ENCODE results near the gene STMN3. TPM values are rescaled to one million over a fixed set of nuclear protein-coding genes. Genes with fewer than 3 reads are reported as not detected.
A peak's percentile ranks its signal among the peaks of the same experiment; 100 is the strongest.

Gene STMN3
- total RNA-seq, 2 donors from 2014 or later: 0.88 to 3.2 TPM

DNA sequence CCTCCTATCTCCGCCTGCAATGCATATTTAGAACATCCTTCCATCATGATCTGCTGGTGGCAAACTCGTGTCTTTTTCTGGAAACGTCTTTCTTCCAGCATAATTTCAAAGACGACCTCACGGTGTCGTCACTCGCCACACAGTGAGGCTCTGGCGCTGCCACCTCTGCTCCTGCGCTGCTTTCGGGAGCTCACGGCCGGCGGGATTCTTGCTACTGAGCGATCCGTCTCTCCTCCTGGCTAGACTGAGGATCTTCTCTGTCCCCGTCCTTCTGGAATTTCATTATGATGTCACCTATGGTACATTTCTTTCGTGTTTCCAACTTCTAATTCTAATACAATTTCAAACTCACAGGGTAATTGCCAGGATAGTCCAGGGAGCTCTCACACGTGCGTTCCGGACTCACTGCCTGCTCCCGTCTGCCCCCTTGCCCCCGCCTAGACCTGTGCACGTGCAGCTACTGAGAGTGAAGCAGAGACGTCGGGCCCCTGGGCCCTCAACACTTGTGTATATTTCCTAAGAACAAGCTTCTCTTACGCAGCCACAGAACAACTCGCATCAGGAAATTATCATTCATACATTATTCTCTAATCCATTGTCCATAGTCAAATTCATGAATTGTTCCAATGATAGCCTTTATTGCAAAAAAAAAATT is 53.7 kb downstream of the STMN3 start:
- peaks cover 6 to 8% of the 10 kb centered on the region in 2 donors for H3K4me1 Mint-ChIP-seq (ENCODE audit: low read depth in 2 of 2)
- ATAC-seq (no peak), DNase-seq (ENCODE audit: low spot score) (no peak)
- no peaks in the 10 kb centered on the region for H3K9me3 Mint-ChIP-seq
- peaks cover 15% of the 10 kb centered on the region for H3K36me3 Mint-ChIP-seq
- no peaks in the 10 kb centered on the region for H3K27me3 Mint-ChIP-seq
- no peak overlapping the region for H3K4me3 Mint-ChIP-seq
- no peak overlapping the region for H3K27ac Mint-ChIP-seq

GRCh38 chr20:63598479-63599395 is 54.5 kb downstream of the STMN3 start:
- peaks cover 15% of the 10 kb centered on the region for H3K36me3 Mint-ChIP-seq
- ATAC-seq: no peak

GRCh38 chr20:63597651-63598478 is 55.4 kb downstream of the STMN3 start:
- DNase-seq (ENCODE audit: low spot score) (no peak), ATAC-seq (no peak)
- no peaks in the 10 kb centered on the region for H3K27me3 Mint-ChIP-seq
- H3K27ac Mint-ChIP-seq: no peak overlapping the region
- no peaks in the 10 kb centered on the region for H3K9me3 Mint-ChIP-seq
- H3K4me3 Mint-ChIP-seq: no peak overlapping the region
- peaks cover 2 to 6% of the 10 kb centered on the region in 2 donors for H3K4me1 Mint-ChIP-seq (ENCODE audit: low read depth in 2 of 2)
- H3K36me3 Mint-ChIP-seq: peaks cover 11% of the 10 kb centered on the region

More at GRCh38 chr20:63598479-63599395, 54.5 kb downstream of the STMN3 start:
- no peak overlapping the region for H3K4me3 Mint-ChIP-seq
- H3K9me3 Mint-ChIP-seq: no peaks in the 10 kb centered on the region
- no peak overlapping the region for H3K27ac Mint-ChIP-seq
- peaks cover 6 to 8% of the 10 kb centered on the region in 2 donors for H3K4me1 Mint-ChIP-seq (ENCODE audit: low read depth in 2 of 2)
- no peak for DNase-seq (ENCODE audit: low spot score)
- no peaks in the 10 kb centered on the region for H3K27me3 Mint-ChIP-seq

DNA sequence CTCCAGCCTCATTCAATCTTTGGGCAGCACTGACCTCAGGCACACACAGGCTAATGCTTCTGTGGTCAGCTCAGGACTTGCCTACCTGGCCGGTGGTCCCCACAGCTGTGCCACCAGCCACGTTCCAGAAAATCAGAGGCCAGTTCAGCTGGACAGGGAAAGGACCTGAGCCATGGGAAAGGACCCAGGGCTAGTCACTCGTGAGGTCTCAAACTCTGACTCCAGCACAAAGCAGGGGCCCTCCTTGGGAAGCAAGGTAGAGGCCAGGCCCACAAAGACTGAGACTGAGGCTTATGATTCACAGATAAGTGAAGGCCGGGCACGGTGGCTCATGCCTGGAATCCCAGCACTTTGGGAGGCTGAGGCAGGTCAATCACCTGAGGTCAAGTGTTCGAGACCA is 56.8 kb downstream of the STMN3 start:
- Mint-ChIP-seq H3K27ac (no peak overlapping the region), H3K9me3 (no peaks in the 10 kb centered on the region), H3K27me3 (no peaks in the 10 kb centered on the region), H3K36me3 (peaks cover 8% of the 10 kb centered on the region), H3K4me1 (ENCODE audit: low read depth in 2 of 2) (peaks cover 0 to 3% of the 10 kb centered on the region in 2 donors), H3K4me3 (no peak overlapping the region)
- DNase-seq (ENCODE audit: low spot score) (no peak), ATAC-seq (no peak)

DNA sequence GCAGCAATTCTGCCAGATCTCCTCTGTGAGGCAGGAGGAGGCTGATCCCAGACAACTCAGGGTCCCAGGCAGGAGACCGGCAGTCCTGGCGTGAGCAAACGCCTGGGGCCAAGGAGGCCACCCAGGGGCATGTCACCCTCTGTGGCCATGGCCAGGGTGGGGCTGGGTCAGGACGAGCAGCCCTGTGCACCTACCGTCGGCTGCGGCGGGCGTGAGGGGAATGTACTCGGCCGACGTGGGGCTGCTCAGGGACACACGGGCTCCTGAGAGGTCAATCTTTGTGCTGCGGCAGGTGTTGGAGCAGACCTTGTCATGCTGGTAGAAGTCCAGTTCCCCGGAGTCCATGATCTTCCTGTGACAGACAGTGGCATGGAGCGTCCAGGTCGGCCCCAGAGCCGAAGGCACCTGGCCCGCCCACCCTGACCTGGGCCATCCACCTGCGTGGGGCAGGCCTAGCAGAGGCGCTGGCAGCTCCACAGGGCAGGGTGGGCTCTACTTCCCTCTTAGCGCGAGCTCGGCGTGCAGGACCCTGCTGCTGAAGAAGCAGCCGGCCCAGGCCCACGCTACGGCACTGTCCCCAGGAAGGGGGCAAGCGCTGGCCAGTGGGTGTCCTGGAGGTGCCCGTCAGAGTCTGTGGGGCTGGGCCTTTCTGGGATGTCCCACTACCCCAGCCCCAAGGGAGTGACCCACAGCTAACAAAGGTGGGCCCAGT is 57.7 kb downstream of the STMN3 start:
- Mint-ChIP-seq H3K4me3 (no peak overlapping the region), H3K4me1 (ENCODE audit: low read depth in 2 of 2) (peaks cover 0 to 3% of the 10 kb centered on the region in 2 donors), H3K9me3 (no peaks in the 10 kb centered on the region), H3K27ac (no peak overlapping the region), H3K27me3 (no peaks in the 10 kb centered on the region), H3K36me3 (peaks cover 8% of the 10 kb centered on the region)
- no peak for DNase-seq (ENCODE audit: low spot score)
- ATAC-seq: peak in 1 of 2 donors; percentile 28

DNA sequence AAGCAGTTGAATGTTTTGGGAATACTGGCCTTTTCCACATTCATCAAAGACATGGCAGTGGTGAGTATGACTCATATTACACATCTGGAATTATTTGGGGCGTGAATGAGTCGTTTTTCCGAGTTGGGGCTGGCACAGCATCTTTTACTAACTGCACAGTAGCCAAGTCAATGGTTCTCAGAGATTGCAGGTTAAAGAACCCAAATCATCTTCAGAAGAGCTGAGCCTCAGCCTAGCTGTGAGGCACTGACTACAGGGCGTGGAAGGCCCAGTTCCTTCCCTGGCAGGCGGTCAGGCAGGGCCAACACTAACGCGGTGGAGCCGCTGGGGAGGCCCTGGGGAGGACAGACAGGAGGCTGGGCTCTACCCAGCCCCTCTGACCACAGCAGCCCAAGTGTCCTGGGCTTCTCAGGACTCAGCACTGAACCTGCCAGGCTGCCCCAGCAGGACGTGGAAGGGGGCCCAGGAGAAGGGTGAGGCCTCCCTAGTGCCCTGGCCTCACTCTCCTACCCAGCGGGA is 59.1 kb downstream of the STMN3 start:
- no peaks in the 10 kb centered on the region for H3K4me1 Mint-ChIP-seq (ENCODE audit: low read depth in 2 of 2)
- DNase-seq (ENCODE audit: low spot score): no peak
- no peak for ATAC-seq
- H3K9me3 Mint-ChIP-seq: no peaks in the 10 kb centered on the region
- H3K27ac Mint-ChIP-seq: no peak overlapping the region
- no peaks in the 10 kb centered on the region for H3K27me3 Mint-ChIP-seq
- H3K4me3 Mint-ChIP-seq: no peak overlapping the region
- peaks cover 1% of the 10 kb centered on the region for H3K36me3 Mint-ChIP-seq

DNA sequence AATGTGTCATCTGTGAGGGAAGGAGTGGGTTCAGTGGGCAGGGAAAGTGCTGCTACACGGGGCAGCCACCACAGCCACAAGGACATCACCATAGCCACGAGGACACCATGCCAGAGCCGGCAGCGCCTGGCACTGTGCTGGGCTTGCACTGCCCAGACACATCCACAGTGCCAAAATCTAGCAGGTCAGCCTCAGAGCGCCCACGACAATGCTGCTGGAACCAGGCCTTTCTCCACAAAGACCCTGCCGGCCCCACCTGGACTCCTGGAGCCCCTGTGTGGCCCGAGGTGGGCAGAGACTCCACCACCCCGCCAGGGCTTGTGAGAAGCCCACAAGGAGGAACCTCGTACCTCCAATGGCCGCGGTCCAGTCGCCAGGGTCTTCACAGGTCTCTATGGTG is 60.6 kb downstream of the STMN3 start:
- ATAC-seq: no peak

DNA sequence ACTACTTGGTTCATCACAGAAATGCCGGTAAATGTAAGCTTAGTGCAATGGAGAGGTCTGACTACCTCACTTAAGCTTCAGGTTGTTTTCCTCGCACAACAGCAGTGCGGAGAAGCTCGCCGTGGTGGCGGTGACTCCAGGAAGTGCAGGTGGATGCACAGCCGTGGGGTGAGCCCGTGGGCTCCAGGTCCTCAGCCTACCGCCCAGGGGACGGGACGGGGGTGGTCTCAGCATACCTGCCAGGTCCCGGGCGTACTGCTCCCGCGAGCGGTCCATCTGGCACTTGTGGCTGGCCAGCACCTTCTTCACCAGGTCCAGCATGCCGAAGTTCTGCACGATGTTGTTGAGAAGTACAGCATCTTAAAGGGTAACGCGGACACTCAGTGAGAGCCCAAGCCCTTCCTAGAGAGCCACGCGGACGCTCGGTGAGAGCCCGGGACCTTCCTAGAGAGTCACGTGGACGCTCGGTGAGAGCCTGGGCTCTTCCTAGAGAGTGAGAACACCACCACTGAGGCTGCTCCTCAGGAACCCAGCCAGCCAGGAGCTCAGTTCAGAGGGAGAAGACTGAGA is 61.4 kb downstream of the STMN3 start:
- Mint-ChIP-seq H3K36me3 (no peaks in the 10 kb centered on the region), H3K4me3 (no peak overlapping the region), H3K9me3 (no peaks in the 10 kb centered on the region), H3K27ac (no peak overlapping the region), H3K27me3 (no peaks in the 10 kb centered on the region), H3K4me1 (ENCODE audit: low read depth in 2 of 2) (no peaks in the 10 kb centered on the region)
- no peak for DNase-seq (ENCODE audit: low spot score)
- no peak for ATAC-seq

More for the DNA sequence above, 60.6 kb downstream of the STMN3 start:
- Mint-ChIP-seq H3K4me3 (no peak overlapping the region), H3K9me3 (no peaks in the 10 kb centered on the region), H3K27ac (no peak overlapping the region), H3K4me1 (ENCODE audit: low read depth in 2 of 2) (no peaks in the 10 kb centered on the region), H3K36me3 (no peaks in the 10 kb centered on the region), H3K27me3 (no peaks in the 10 kb centered on the region)
- no peak for DNase-seq (ENCODE audit: low spot score)

DNA sequence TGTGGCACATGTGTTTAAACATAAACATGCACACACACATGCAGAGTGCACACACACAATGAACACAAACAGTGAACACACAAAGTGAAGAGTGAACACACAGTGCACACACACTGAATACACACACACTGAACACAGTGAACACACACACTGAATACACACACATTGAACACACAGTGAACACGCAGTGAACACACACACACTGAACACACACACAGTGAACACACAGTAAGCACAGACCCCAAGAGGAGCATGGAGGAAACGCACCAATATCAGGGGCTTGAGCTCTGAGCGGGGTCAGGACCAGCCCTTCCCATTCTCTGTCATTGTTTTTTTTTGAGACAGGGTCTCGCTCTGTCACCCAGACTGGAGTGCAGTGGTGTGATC is 62.1 kb downstream of the STMN3 start:
- DNase-seq (ENCODE audit: low spot score) (no peak), ATAC-seq (no peak)
- no peaks in the 10 kb centered on the region for H3K9me3 Mint-ChIP-seq
- no peaks in the 10 kb centered on the region for H3K36me3 Mint-ChIP-seq
- H3K27ac Mint-ChIP-seq: no peak overlapping the region
- H3K4me3 Mint-ChIP-seq: no peak overlapping the region
- no peaks in the 10 kb centered on the region for H3K27me3 Mint-ChIP-seq
- no peaks in the 10 kb centered on the region for H3K4me1 Mint-ChIP-seq (ENCODE audit: low read depth in 2 of 2)

- Mint-ChIP-seq H3K27me3 (no peaks in the 10 kb centered on the region), H3K27ac (no peak overlapping the region), H3K4me1 (ENCODE audit: low read depth in 2 of 2) (peaks cover 0 to 2% of the 10 kb centered on the region in 2 donors), H3K4me3 (no peak overlapping the region), H3K36me3 (no peaks in the 10 kb centered on the region), H3K9me3 (no peaks in the 10 kb centered on the region)
- ATAC-seq (no peak), DNase-seq (ENCODE audit: low spot score) (no peak)
Measured at GRCh38 chr20:63590218-63591146, 62.7 kb downstream of the STMN3 start.

Measured in natural killer cell treated with Interleukin-12 subunit alpha and Interleukin-12 subunit beta and Interleukin-15 and Interleukin-18, amount 100 ng/mL, for 72 hours (primary cell).